ENCODE data around the gene DHRSX. TPM values are rescaled to one million over a fixed set of nuclear protein-coding genes. Genes with fewer than 3 reads are reported as not detected.
A peak's percentile ranks its signal among the peaks of the same experiment; 100 is the strongest.

Gene DHRSX
- polyA plus RNA-seq, 3 donors: 12.9 to 33.2 (median 28.3) TPM

GRCh38 chrX:2523911-2524310 is 23.1 kb upstream of the DHRSX start:
- Mint-ChIP-seq H3K9me3 (peaks cover 0 to 8% (median 1%) of the 10 kb centered on the region in 7 donors), H3K4me1 (no peaks in the 10 kb centered on the region), H3K4me3 (no peak overlapping the region), H3K36me3 (no peaks in the 10 kb centered on the region), H3K27me3 (ENCODE audit: low read depth in 3 of 3) (peaks cover 0 to 4% (median 0%) of the 10 kb centered on the region in 3 donors), H3K27ac (no peak overlapping the region)
- no peaks in the 10 kb centered on the region for H3K36me3 ChIP-seq (replicated peaks in 1 of 2; ENCODE audit: control insufficient read depth in 1 of 2, insufficient read depth in 2 of 2, low read length in 2 of 2)
- peaks cover 21% of the 10 kb centered on the region in 2 donors for H3K4me1 ChIP-seq (ENCODE audit: control insufficient read depth in 1 of 2, insufficient read depth in 2 of 2, low read length in 2 of 2)
- H3K27ac ChIP-seq (ENCODE audit: low read depth in 1 of 2, low read length in 2 of 2): no peak overlapping the region
- no peaks in the 10 kb centered on the region for H3K27me3 ChIP-seq (ENCODE audit: control insufficient read depth in 2 of 2, insufficient read depth in 2 of 2, low read length in 2 of 2)
- H3K9ac ChIP-seq (ENCODE audit: insufficient read depth, low read length, poor library complexity, severe bottlenecking): no peak overlapping the region
- no peaks in the 10 kb centered on the region for H4K20me1 ChIP-seq (ENCODE audit: insufficient read depth, low read length)
- no peak for DNase-seq
- no peak for TF ChIP-seq CTCF (IDR thresholded peaks at IDR 0.05)
- WGBS (ENCODE audit: insufficient coverage): 86% methylated on average over 1 of the region's 6 CpGs
- H3K4me3 ChIP-seq (replicated peaks in 1 of 3; ENCODE audit: low read depth in 2 of 3, low read length in 3 of 3): no peak overlapping the region
- intact Hi-C loops (cut with micrococcal nuclease): no loop called here
- no peak overlapping the region for H2AFZ ChIP-seq (ENCODE audit: insufficient read depth, low read depth, low read length, poor library complexity, severe bottlenecking)
- no peak overlapping the region for H3K4me2 ChIP-seq (replicated peaks; ENCODE audit: extremely low read depth, low read length, poor library complexity, severe bottlenecking)
- no peaks in the 10 kb centered on the region for H3K9me3 ChIP-seq (replicated peaks in 1 of 2; ENCODE audit: control insufficient read depth in 1 of 2, insufficient read depth in 1 of 2, low read length in 2 of 2)
- H3K79me2 ChIP-seq (ENCODE audit: insufficient read depth, low read length): no peaks in the 10 kb centered on the region

- WGBS (ENCODE audit: insufficient coverage): 20% methylated on average over 1 of the region's 6 CpGs
- H2AFZ ChIP-seq (ENCODE audit: insufficient read depth, low read depth, low read length, poor library complexity, severe bottlenecking): no peak overlapping the region
- H3K36me3 ChIP-seq (replicated peaks in 1 of 2; ENCODE audit: control insufficient read depth in 1 of 2, insufficient read depth in 2 of 2, low read length in 2 of 2): no peaks in the 10 kb centered on the region
- Mint-ChIP-seq H3K4me3 (no peak overlapping the region), H3K36me3 (no peaks in the 10 kb centered on the region), H3K27ac (peak overlapping the region in 4 of 7 donors; percentile 79 to 94 (median 86)), H3K27me3 (ENCODE audit: low read depth in 3 of 3) (peaks cover 2 to 6% (median 2%) of the 10 kb centered on the region in 3 donors), H3K9me3 (peaks cover 0 to 8% (median under 1%) of the 10 kb centered on the region in 7 donors), H3K4me1 (peaks cover 2% of the 10 kb centered on the region)
- H3K9me3 ChIP-seq (replicated peaks in 1 of 2; ENCODE audit: control insufficient read depth in 1 of 2, insufficient read depth in 1 of 2, low read length in 2 of 2): no peaks in the 10 kb centered on the region
- H3K79me2 ChIP-seq (ENCODE audit: insufficient read depth, low read length): no peaks in the 10 kb centered on the region
- H3K4me3 ChIP-seq (replicated peaks in 1 of 3; ENCODE audit: low read depth in 2 of 3, low read length in 3 of 3): no peak overlapping the region
- H3K4me1 ChIP-seq (ENCODE audit: control insufficient read depth in 1 of 2, insufficient read depth in 2 of 2, low read length in 2 of 2): peaks cover 21% of the 10 kb centered on the region in 2 donors
- H3K27me3 ChIP-seq (ENCODE audit: control insufficient read depth in 2 of 2, insufficient read depth in 2 of 2, low read length in 2 of 2): no peaks in the 10 kb centered on the region
- no peak overlapping the region for H3K9ac ChIP-seq (ENCODE audit: insufficient read depth, low read length, poor library complexity, severe bottlenecking)
- intact Hi-C loops (cut with micrococcal nuclease): no loop called here
- DNase-seq: peak; percentile 53 to 90 (median 61)
- peak overlapping the region; percentile 8 for H3K4me2 ChIP-seq (replicated peaks; ENCODE audit: extremely low read depth, low read length, poor library complexity, severe bottlenecking)
- H4K20me1 ChIP-seq (ENCODE audit: insufficient read depth, low read length): no peaks in the 10 kb centered on the region
- peak overlapping the region; percentile 86 to 91 for H3K27ac ChIP-seq (ENCODE audit: low read depth in 1 of 2, low read length in 2 of 2)
- TF ChIP-seq CTCF (IDR thresholded peaks at IDR 0.05): no peak
Observed at GRCh38 chrX:2521927-2522386, 21.2 kb upstream of the DHRSX start.

Data from CD14-positive monocyte (primary cell).